NCI-H446 treated with DMSO at 0.1 percent for 48 hours (cell line): Measurements from ENCODE around the gene CCL13.

Experiments
- DNase-seq: peaks from one replicate; lab custom pipeline; 2025; lab: John Stamatoyannopoulos, UW

CCL13 gene

DNA sequence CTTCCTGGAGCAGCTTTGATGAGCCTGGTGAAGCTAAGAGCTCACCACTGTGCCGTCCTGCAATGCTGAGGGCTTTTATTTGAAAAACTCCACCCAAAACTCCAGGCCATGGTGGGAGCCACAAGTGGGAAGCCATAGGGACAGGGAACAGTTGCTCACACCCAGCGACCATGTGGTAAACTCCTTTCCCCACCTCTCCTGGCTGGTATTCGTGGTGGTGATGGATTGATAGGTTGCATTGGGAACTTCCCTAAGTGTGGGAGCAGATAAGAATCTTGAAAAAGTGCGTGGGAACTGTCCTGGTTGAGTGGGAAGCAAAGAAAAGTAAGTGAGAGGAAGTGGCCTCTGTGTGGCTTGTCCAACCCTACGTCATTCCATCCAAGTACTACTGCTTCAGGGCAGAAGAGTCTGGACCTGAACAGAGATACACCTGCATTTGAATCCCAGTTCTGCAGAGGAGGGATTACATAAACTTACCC, 6.9 kb downstream of the CCL13 start, which contains the start of gene CCL1:
Gene CCL1, minus strand, starts transcription at position 51 of the 479 bp plus-strand sequence. CDS start 72 bp downstream, outside the sequence.
- no peak for DNase-seq

- no peak for DNase-seq
Observed at GRCh38 chr17:34364751-34365150, 8.5 kb downstream of the CCL13 start.

GRCh38 chr17:34365340-34365739, 9.1 kb downstream of the CCL13 start:
- DNase-seq = no peak

DNA sequence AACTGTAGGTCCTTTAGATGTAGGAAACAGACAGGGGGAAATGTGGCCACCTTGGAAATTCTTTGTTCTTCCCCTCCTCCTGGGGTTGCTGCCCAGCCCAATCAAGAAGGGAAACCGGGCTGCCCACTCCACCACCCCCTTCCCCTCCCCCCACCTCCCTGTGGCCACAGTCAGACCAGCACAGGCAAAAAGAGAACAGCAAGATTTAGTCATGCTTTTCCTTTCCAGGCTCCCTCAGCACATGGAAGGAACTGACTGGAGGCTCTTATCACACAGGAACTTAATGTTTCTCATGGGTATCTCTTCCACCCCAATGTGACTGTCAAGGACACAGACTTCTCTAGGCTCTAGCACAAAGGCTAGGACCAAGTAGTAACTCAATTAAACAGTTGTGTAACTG, 9.7 kb downstream of the CCL13 start:
- no peak for DNase-seq

- DNase-seq = no peak
Observed at GRCh38 chr17:34366529-34367107, 10.3 kb downstream of the CCL13 start.

GRCh38 chr17:34367486-34368195, 11.4 kb downstream of the CCL13 start:
- no peak for DNase-seq

- DNase-seq = no peak
Observed at GRCh38 chr17:34368196-34368945, 12.1 kb downstream of the CCL13 start.

- no peak for DNase-seq
Observed at GRCh38 chr17:34368946-34369500, 12.7 kb downstream of the CCL13 start.

GRCh38 chr17:34369571-34369970, 13.3 kb downstream of the CCL13 start:
- no peak for DNase-seq

- DNase-seq = no peak
Observed at GRCh38 chr17:34370376-34370996, 14.2 kb downstream of the CCL13 start.

DNA sequence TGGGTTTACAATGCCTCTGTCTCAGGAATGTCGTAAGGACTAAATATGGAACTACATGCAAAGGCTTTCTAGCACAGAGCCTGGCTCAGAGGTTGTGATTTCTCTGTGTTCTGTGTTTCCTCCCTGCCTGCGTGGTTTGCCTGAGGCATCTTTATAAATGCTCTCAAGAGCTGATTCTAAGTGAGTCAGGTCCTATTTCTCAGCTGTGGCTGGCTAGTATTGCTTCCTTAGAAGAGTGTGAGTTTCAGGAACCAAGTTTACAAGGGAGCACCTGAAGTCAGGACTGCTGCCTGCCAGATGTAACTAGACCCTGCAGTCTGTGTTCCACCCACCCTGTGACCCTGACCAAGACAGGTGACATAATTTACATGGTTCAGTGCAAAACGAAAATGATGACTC, 14.7 kb downstream of the CCL13 start:
- DNase-seq = no peak

GRCh38 chr17:34371405-34372100, 15.3 kb downstream of the CCL13 start:
- no peak for DNase-seq

GRCh38 chr17:34374457-34374856, 18.2 kb downstream of the CCL13 start:
- DNase-seq = no peak

GRCh38 chr17:34375426-34375997, 19.2 kb downstream of the CCL13 start:
- DNase-seq = no peak

- no peak for DNase-seq
Observed at GRCh38 chr17:34377078-34377823, 21.0 kb downstream of the CCL13 start.

DNA sequence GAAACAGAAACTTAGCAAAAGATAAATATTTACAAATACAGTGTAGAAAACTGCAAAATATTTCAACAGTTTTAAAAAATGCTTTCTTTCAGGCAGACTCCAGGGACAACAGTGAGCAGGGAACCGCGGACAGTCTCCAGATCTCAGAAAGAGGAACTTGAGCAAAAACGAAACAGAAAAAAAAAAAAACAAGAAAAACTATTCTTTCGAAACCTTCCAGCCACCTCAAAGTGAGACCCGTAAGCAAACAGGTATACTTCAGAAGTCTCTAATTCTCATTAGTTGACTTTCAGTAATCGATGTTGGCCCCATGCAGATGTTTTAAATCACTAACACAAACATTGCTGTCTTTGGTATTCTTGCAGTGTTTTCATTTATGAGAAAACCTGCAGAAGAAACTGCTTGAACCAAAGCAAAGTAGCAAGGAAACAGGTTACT, 22.4 kb downstream of the CCL13 start:
- DNase-seq = no peak

- no peak for DNase-seq
Observed at GRCh38 chr17:34379868-34380267, 23.6 kb downstream of the CCL13 start.

- no peak for DNase-seq
Observed at GRCh38 chr17:34382621-34383124, 26.4 kb downstream of the CCL13 start.

- DNase-seq = no peak
Observed at GRCh38 chr17:34383216-34383615, 26.9 kb downstream of the CCL13 start.

DNA sequence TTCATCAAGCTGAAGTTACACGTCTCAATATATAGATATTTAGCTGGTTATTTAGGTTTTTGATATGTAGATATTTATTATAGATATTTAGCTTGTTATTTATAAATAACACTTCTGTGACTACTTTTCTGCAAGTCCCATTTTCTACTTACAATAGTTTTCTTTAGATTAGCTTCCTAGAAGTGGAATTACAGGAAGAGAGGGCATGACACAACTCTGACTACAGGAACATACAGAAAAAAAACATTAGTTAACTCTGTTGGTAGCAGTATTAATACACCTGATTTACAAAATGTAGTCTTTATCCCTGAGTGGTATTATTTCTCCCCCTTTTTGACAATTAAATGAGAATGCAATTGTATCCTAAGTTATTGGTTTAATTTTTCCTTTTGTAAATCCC, 28.0 kb downstream of the CCL13 start:
- DNase-seq = no peak
